HG02623 (cell line): ENCODE results near the gene ANKEF1.

Experiments used
- ATAC-seq: cut with Tn5 transposase; IDR thresholded peaks from one replicate; pipeline ENCODE4 v1.9.1; 2021; ENCODE audit warnings: moderate library complexity; ENCODE audit not compliant: unreplicated experiment

ANKEF1 gene

GRCh38 chr20:10034717-10035571 is at the start of gene ANKEF1:
Gene ANKEF1, plus strand, starts transcription at chr20:10034987. Its CDS starts 3,315 bp downstream, at chr20:10038302.
- ATAC-seq: peak; percentile 98

GRCh38 chr20:9985281-9985680 is 49.5 kb upstream of the ANKEF1 start:
- ATAC-seq: no peak

GRCh38 chr20:9985773-9986172 is 49.0 kb upstream of the ANKEF1 start:
- ATAC-seq: no peak

DNA sequence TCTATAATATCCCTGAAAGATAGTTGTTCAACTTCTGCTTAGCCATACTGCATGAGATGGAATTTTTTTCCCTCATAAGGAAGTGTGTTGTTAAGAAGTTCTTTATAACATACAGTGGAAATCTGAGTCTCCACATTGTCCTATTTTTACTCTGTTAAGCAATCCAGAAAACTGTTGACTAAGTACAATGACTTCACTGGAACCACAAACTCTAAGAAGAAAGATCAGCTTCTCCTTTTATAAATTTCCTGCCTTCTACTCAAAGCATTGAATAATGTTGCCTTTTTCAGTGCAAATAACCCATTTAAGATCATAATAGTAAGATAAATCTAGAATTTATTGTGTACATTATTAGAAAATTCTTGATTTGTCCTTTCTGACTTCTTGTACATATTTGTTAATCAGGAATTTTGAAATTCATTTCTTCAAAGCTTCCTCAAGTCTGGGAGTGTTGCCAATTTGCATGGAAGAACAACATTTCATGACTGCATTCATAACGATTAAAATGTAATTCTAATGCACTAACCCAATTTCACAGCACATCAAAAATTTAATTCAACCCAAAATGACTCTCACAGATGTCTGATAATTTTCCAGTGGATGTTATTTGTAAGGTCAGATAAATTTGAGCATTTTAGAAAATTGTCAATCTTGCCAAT is 45.6 kb upstream of the ANKEF1 start:
- ATAC-seq: no peak

GRCh38 chr20:9993137-9993536 is 41.6 kb upstream of the ANKEF1 start:
- ATAC-seq: no peak

DNA sequence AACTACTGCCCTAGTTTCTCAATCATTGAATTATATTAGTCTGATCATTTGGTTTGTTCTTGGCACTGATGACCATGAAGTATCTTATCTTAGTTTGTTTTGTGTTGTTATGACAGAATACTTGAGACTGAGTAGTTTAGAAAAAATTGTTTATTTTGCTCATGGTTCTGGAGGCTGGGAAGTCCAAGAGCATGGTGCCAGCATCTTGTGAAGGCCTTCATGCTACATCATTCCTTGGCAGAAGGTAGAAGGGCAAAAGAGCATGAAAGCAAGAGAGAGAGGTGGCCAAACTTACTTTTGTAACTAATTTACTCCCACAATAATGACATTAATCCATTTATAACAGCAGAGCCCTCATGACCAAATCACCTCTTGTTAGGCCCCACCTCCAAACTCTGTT is 40.1 kb upstream of the ANKEF1 start:
- no peak for ATAC-seq

- ATAC-seq: no peak
Observed at GRCh38 chr20:9995510-9996272, 39.1 kb upstream of the ANKEF1 start.

GRCh38 chr20:9996944-9997343 is 37.8 kb upstream of the ANKEF1 start:
- ATAC-seq: no peak

- no peak for ATAC-seq
Observed at GRCh38 chr20:9999645-10000044, 35.1 kb upstream of the ANKEF1 start.

- no peak for ATAC-seq
Observed at GRCh38 chr20:10002866-10003265, 31.9 kb upstream of the ANKEF1 start.

GRCh38 chr20:10004900-10005299 is 29.9 kb upstream of the ANKEF1 start:
- no peak for ATAC-seq

GRCh38 chr20:10005885-10006284 is 28.9 kb upstream of the ANKEF1 start:
- ATAC-seq: no peak

DNA sequence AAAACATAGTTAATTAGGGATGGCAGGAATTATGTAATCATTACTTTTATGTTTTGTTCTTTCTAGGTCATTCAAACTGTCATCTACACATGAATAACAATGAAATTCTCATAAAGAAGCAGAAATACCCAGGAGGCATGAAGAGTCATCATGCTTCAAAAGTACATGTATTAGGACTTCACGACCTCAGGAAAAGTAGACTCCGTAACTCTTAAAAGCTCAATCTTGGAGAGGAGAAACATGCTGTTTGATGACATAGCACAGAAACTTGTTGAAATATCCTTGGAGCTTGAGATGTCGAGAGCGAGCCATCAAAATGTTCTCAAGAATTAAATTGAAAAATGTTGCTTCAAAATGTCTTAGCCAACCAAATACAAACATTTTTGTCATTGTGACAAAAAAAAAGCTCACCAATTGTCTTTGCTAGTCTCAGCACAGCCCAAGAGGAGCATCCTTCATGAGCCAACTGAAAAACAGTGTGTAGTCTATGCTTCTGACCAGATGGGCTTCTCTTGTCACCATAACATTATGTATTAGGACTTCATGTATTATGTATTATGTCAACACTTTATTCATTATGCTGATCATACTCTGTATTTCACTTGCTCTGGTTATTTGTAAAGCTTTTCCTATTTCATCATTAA is 28.2 kb upstream of the ANKEF1 start:
- ATAC-seq: no peak

- no peak for ATAC-seq
Observed at GRCh38 chr20:10007158-10007557, 27.6 kb upstream of the ANKEF1 start.

DNA sequence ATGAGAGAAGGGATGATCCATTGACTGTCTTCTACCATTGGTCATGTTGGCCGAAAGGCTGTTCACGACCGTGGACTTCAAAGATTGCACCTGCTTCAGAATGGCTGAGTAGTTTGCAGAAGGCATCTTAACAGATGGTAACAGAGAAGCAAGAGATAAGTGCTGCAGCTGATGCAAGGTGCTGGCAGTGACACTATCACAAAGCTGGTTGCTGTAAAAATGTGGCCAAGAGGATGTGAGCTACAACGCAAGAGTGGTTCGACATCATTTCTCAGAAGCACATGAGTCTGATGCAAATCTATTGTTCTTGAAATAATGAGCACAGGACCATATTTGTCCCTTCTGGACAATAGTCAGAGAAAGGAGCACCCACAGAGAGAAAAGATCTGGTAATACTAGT is 27.0 kb upstream of the ANKEF1 start:
- ATAC-seq: no peak

- ATAC-seq: no peak
Observed at GRCh38 chr20:10012464-10012863, 22.3 kb upstream of the ANKEF1 start.

DNA sequence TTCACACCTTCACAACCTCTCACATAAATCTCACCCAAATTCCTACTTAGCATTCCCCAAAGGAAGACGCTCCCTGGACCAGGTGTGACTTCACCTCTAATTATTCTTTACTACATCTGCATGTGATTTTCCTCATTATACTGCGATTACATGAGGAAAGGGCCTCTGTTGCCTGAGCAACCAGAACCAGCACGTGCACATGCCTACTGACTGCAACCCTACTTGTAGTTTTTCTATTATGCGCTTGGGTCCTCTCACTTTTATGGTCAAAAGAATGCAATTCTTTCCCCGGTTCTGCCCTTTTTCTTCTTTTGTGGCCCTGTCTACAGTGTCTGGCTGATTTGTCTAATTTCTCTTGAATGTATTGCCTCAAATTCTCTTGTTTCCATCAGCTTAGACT is 20.4 kb upstream of the ANKEF1 start:
- ATAC-seq: no peak

DNA sequence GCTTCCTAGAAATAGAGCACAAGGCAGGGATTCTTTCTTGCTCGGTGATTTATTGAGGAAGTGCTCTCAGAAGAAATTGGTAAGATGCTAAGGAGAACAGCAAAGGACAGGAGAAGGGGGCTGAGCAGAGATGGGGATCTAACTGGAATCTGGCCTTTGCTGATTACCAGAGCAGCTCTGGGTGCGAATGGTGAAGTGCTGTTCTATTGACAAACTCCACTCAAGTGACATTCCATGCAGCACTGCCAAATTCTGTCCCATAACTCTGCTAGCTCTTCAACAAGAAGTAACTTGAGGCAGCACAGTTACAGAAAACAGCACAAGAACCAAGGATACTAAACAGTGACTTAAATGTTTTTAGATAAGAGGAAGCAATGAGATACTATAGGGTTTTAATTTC is 13.8 kb upstream of the ANKEF1 start:
- no peak for ATAC-seq

GRCh38 chr20:10022625-10023024 is 12.2 kb upstream of the ANKEF1 start:
- ATAC-seq: no peak

DNA sequence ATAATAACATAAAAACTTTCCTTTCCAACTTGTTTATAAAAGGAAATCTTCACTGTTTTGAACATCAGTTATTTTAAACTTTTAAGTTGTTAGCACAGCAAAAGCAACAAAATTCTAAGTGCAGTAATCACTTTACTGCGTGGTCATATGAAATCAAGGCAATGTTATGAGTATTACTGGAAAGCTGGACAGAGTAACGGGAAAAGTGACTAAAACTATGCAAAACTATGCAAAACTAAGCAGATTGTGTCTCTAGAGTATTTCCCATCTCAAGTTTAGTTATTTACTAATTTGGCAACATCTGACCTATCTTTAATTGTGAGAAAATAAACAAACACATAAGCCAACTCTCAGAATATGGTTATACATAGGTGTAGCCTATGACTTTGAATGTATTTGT is 10.9 kb upstream of the ANKEF1 start:
- ATAC-seq: no peak
